MM.1S (cell line): Measurements from ENCODE around the gene SYT13.

Experiments
- CTCF ChIP-seq: fragments of 300-600 bp; sonication (generic); IDR thresholded peaks from 2 replicates; pipeline ENCODE4 v1.5.1; 2016; ENCODE audit warnings: antibody characterized with exemption, low read length, mixed read lengths
- EZH2 ChIP-seq: fragments of 300-600 bp; sonication (generic); optimal IDR thresholded peaks from 2 replicates; pipeline ENCODE3; 2017; ENCODE audit warnings: low read depth, mild to moderate bottlenecking, antibody characterized with exemption, low read length, mixed read lengths
- EZH2phosphoT487 ChIP-seq: fragments of 300-600 bp; sonication (generic); IDR thresholded peaks from 2 replicates; pipeline ENCODE4 v1.6.1; 2018; ENCODE audit warnings: antibody characterized with exemption, low read length

DNA sequence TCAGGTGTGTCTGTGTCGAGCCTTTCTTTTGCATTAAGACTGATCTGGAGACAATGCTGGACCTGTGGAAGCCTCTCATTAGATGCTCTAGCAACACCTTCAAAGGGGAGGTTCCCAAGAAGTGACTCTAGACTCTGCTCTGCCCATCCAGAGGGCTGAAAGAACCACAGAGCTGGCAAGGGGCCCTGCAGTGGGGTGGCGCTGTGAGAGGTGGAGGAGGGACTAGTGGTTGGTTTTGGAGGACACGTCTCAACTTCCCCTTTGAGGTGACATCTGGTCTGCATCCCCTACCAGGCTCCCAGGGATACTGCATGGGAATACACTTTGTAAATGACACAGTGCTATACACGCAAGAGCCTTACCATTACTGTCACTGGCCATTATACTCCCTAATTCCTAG lies 34.2 kb upstream of the SYT13 start:
- TF ChIP-seq CTCF = no peak
- no peak for TF ChIP-seq EZH2
- no peak for TF ChIP-seq EZH2phosphoT487
